Neuronal stem cell (in vitro differentiated cells): ENCODE data around the gene NUMBL.

Source experiments
- DNase-seq: peaks from one replicate; pipeline ENCODE4 v3.0.0-alpha.2; 2013; ENCODE audit warnings: low spot score
- H2AFZ ChIP-seq: one replicate; pipeline ENCODE4 v1.6.1; 2013; ENCODE audit warnings: mild to moderate bottlenecking, low read length, inconsistent platforms
- H2AK5ac ChIP-seq: 2 replicates; pipeline ENCODE4 v1.6.1; 2013; ENCODE audit warnings: low read depth, mild to moderate bottlenecking, inconsistent platforms, low read length, moderate library complexity, mixed read lengths
- H2BK120ac ChIP-seq: 2 replicates; pipeline ENCODE4 v1.6.1; 2013; ENCODE audit warnings: low read depth, mild to moderate bottlenecking, inconsistent platforms, low read length, moderate library complexity, mixed read lengths
- H2BK12ac ChIP-seq: one replicate; pipeline ENCODE4 v1.6.1; 2013; ENCODE audit warnings: low read length, inconsistent platforms
- H2BK15ac ChIP-seq: 2 replicates; pipeline ENCODE4 v1.6.1; 2013; ENCODE audit warnings: mild to moderate bottlenecking, low read length, inconsistent platforms, mixed read lengths
- H2BK5ac ChIP-seq: one replicate; pipeline ENCODE4 v1.6.1; 2013; ENCODE audit warnings: inconsistent platforms, mild to moderate bottlenecking, low read length, moderate library complexity
- H3K14ac ChIP-seq: one replicate; pipeline ENCODE4 v1.6.1; 2013; ENCODE audit warnings: low read length, inconsistent platforms
- H3K18ac ChIP-seq: 2 replicates; pipeline ENCODE4 v1.6.1; 2013; ENCODE audit warnings: low read length, inconsistent platforms
- H3K23ac ChIP-seq: 2 replicates; pipeline ENCODE4 v1.6.1; 2013; ENCODE audit warnings: low read depth, mild to moderate bottlenecking, mixed read lengths, low read length, inconsistent platforms; ENCODE audit not compliant: poor library complexity
- H3K27ac ChIP-seq: replicated peaks from 3 replicates; pipeline ENCODE4 v1.5.1; 2013; ENCODE audit warnings: low read length, inconsistent platforms
- H3K27me3 ChIP-seq, 3 experiments: 2 replicates each; pipeline ENCODE4 v1.6.1; 2013; ENCODE audit warnings: low read length in 3 of 3, mild to moderate bottlenecking in 2 of 3, inconsistent platforms in 1 of 3, low read depth in 1 of 3, mixed read lengths in 1 of 3, moderate library complexity in 1 of 3; ENCODE audit not compliant: control insufficient read depth in 3 of 3, insufficient read depth in 3 of 3
- H3K36me3 ChIP-seq, 2 donors: replicated peaks in 1 of 2; 2 replicates each; pipeline ENCODE4 v1.6.1; 2013; ENCODE audit warnings: low read length in 2 of 2; ENCODE audit not compliant: control insufficient read depth in 2 of 2, insufficient read depth in 2 of 2
- H3K4ac ChIP-seq: 2 replicates; pipeline ENCODE4 v1.6.1; 2013; ENCODE audit warnings: inconsistent platforms, mild to moderate bottlenecking, low read length, moderate library complexity
- H3K4me1 ChIP-seq, 2 donors: 1 replicate in 1 of 2; 2 replicates in 1 of 2; pipeline ENCODE4 v1.6.1; 2013; ENCODE audit warnings: low read length in 2 of 2, low read depth in 1 of 2; ENCODE audit not compliant: control insufficient read depth in 2 of 2, insufficient read depth in 1 of 2
- H3K4me2 ChIP-seq: one replicate; pipeline ENCODE4 v1.6.1; 2013; ENCODE audit warnings: mild to moderate bottlenecking, low read length, inconsistent platforms; ENCODE audit not compliant: insufficient read depth, poor library complexity, severe bottlenecking
- H3K4me3 ChIP-seq, 2 donors: 2 replicates each; pipeline ENCODE4 v1.5.1; 2013; ENCODE audit warnings: low read length in 2 of 2, mild to moderate bottlenecking in 2 of 2, inconsistent platforms in 1 of 2, moderate library complexity in 1 of 2
- H3K79me1 ChIP-seq: one replicate; pipeline ENCODE4 v1.6.1; 2013; ENCODE audit warnings: low read depth, mild to moderate bottlenecking, inconsistent platforms, low read length, moderate library complexity
- H3K9ac ChIP-seq: one replicate; pipeline ENCODE4 v1.6.1; 2013; ENCODE audit warnings: mild to moderate bottlenecking, low read depth, low read length, inconsistent platforms; ENCODE audit not compliant: poor library complexity
- H3K9me3 ChIP-seq, 2 donors: replicated peaks in 1 of 2; 2 replicates each; pipeline versions ENCODE3 to v1.6.1; 2013; ENCODE audit warnings: low read length in 2 of 2, mild to moderate bottlenecking in 2 of 2, inconsistent platforms in 1 of 2, low read depth in 1 of 2, mixed read lengths in 1 of 2, moderate library complexity in 1 of 2; ENCODE audit not compliant: control insufficient read depth in 2 of 2, insufficient read depth in 1 of 2
- H4K8ac ChIP-seq: one replicate; pipeline ENCODE4 v1.6.1; 2013; ENCODE audit warnings: low read depth, mild to moderate bottlenecking, inconsistent platforms, low read length, moderate library complexity
- H4K91ac ChIP-seq: one replicate; pipeline ENCODE4 v1.6.1; 2013; ENCODE audit warnings: low read length, low read depth, mild to moderate bottlenecking, inconsistent platforms; ENCODE audit not compliant: poor library complexity
- WGBS, 2 donors: extraction: QIAGEN DNeasy Blood & Tissue Kit; methylation state at CpG; one replicate each; pipeline ENCODE4 v1.1.7; 2013; ENCODE audit warnings: missing lambda C conversion rate in 2 of 2, mixed read lengths in 1 of 2; ENCODE audit not compliant: insufficient read length in 2 of 2, insufficient replicate concordance in 1 of 2; ENCODE audit errors: extremely low coverage in 2 of 2; 5-methylcytosine and 5-hydroxymethylcytosine counted together

The NUMBL gene

GRCh38 chr19:40674291-40674690 lies 16.2 kb downstream of the NUMBL start:
- Histone ChIP-seq H3K18ac (no peak overlapping the region), H2AFZ (no peak overlapping the region), H3K9me3 (peaks cover 0 to 7% of the 10 kb centered on the region in 2 donors), H2AK5ac (no peak overlapping the region), H3K23ac (peak overlapping the region; percentile 16), H3K79me1 (no peaks in the 10 kb centered on the region), H3K27me3 (no peaks in the 10 kb centered on the region), H4K8ac (no peak overlapping the region), H3K4me1 (no peaks in the 10 kb centered on the region), H3K36me3 (peaks cover 54 to 86% of the 10 kb centered on the region in 2 donors), H3K14ac (no peak overlapping the region), H4K91ac (no peak overlapping the region), H3K4ac (no peak overlapping the region), H2BK120ac (no peak overlapping the region), H3K4me2 (no peak overlapping the region), H2BK5ac (no peak overlapping the region), H2BK12ac (no peak overlapping the region), H3K27ac (no peak overlapping the region), H2BK15ac (no peak overlapping the region), H3K9ac (peak overlapping the region; percentile 47), H3K4me3 (no peak overlapping the region)
- DNase-seq = no peak
- WGBS, 2 donors = no CpG with 5 or more reads among the region's 3 CpGs

GRCh38 chr19:40673397-40673796 lies 17.1 kb downstream of the NUMBL start:
- WGBS, 2 donors = no CpG with 5 or more reads among the region's 11 CpGs
- H2BK120ac ChIP-seq = no peak overlapping the region
- no peaks in the 10 kb centered on the region for H3K27me3 ChIP-seq
- no peak overlapping the region for H2BK12ac ChIP-seq
- H3K79me1 ChIP-seq = no peaks in the 10 kb centered on the region
- peaks cover 54 to 89% of the 10 kb centered on the region in 2 donors for H3K36me3 ChIP-seq
- no peak overlapping the region for H3K9ac ChIP-seq
- H4K91ac ChIP-seq = no peak overlapping the region
- H4K8ac ChIP-seq = no peak overlapping the region
- no peak overlapping the region for H2AFZ ChIP-seq
- H3K14ac ChIP-seq = no peak overlapping the region
- H3K23ac ChIP-seq = no peak overlapping the region
- no peak for DNase-seq
- peak overlapping the region in 1 of 2 donors; percentile 69 for H3K4me3 ChIP-seq
- no peak overlapping the region for H2AK5ac ChIP-seq
- no peak overlapping the region for H3K18ac ChIP-seq
- H3K4me1 ChIP-seq = no peaks in the 10 kb centered on the region
- H3K4ac ChIP-seq = no peak overlapping the region
- H3K9me3 ChIP-seq = peaks cover 0 to 13% of the 10 kb centered on the region in 2 donors
- H2BK5ac ChIP-seq = no peak overlapping the region
- H2BK15ac ChIP-seq = no peak overlapping the region
- H3K27ac ChIP-seq = no peak overlapping the region
- no peak overlapping the region for H3K4me2 ChIP-seq

- Histone ChIP-seq H3K18ac (no peak overlapping the region), H3K4me3 (peak overlapping the region in 1 of 2 donors; percentile 69), H4K91ac (no peak overlapping the region), H3K9me3 (peaks cover 0 to 13% of the 10 kb centered on the region in 2 donors), H3K4me1 (no peaks in the 10 kb centered on the region), H3K27ac (no peak overlapping the region), H3K23ac (no peak overlapping the region), H2BK120ac (no peak overlapping the region), H2BK12ac (no peak overlapping the region), H3K4me2 (no peak overlapping the region), H4K8ac (no peak overlapping the region), H3K14ac (no peak overlapping the region), H2AK5ac (no peak overlapping the region), H3K79me1 (no peaks in the 10 kb centered on the region), H2AFZ (no peak overlapping the region), H3K9ac (no peak overlapping the region), H2BK15ac (no peak overlapping the region), H2BK5ac (no peak overlapping the region), H3K4ac (no peak overlapping the region), H3K36me3 (peaks cover 54 to 89% of the 10 kb centered on the region in 2 donors), H3K27me3 (no peaks in the 10 kb centered on the region)
- no CpG with 5 or more reads among the region's 7 CpGs for WGBS, 2 donors
- DNase-seq = no peak
Observed at GRCh38 chr19:40672573-40673299, 17.7 kb downstream of the NUMBL start.

GRCh38 chr19:40672038-40672437 lies 18.4 kb downstream of the NUMBL start:
- Histone ChIP-seq H3K4ac (no peak overlapping the region), H3K4me1 (no peaks in the 10 kb centered on the region), H2BK5ac (no peak overlapping the region), H3K4me2 (no peak overlapping the region), H2BK120ac (no peak overlapping the region), H2BK12ac (no peak overlapping the region), H2BK15ac (no peak overlapping the region), H3K4me3 (no peak overlapping the region), H2AK5ac (no peak overlapping the region), H4K91ac (no peak overlapping the region), H3K23ac (no peak overlapping the region), H3K36me3 (peaks cover 53 to 89% of the 10 kb centered on the region in 2 donors), H3K18ac (no peak overlapping the region), H3K14ac (no peak overlapping the region), H3K9me3 (peaks cover 0 to 13% of the 10 kb centered on the region in 2 donors), H2AFZ (no peak overlapping the region), H3K9ac (no peak overlapping the region), H3K79me1 (no peaks in the 10 kb centered on the region), H3K27me3 (no peaks in the 10 kb centered on the region), H3K27ac (no peak overlapping the region), H4K8ac (no peak overlapping the region)
- WGBS, 2 donors = no CpG with 5 or more reads among the region's 2 CpGs
- no peak for DNase-seq
